ENCODE data around the gene LCAT.
A peak's percentile ranks its signal among the peaks of the same experiment; 100 is the strongest.

LCAT gene

DNA sequence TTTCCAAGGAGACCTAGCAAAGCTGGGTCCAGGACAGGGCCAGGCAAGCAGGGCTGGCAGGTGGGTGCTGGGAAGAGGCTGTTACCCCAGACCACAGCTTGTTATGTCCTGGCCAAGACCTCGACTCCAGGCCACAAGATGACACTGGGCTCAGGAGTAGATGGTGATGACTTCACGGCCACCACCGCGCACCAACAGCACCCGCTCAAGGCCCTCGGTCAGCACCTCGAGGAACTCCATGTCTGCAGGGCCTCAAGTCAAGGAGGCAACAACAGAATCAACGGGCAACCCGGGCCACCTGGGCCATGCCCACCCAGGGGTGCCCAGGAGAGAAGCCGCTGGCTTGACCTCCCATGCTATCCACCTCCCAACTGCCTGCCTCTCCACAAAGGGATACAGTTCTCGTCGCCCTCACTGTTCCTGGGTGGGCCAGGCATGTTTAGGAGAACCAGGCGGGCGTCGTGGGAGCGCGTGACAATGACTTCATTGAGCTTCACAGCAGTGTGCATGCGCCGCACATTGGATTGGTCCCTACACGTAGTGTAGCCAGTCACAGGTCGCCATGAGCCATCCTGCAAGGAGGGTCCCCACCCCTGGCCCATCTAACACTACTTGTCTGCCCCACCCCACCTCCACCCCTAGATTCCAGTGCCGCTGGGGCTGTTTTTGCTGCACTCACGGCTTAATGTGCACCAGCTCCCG is 921 bp upstream of the LCAT start:
- Histone ChIP-seq H3K36me3 (replicated peaks; ENCODE audit: low read depth, low read length) (peaks cover 37% of the 10 kb centered on the region), H3K4me1 (ENCODE audit: low read length) (no peaks in the 10 kb centered on the region), H3K4me3 (ENCODE audit: low read length) (no peak overlapping the region), H3K9ac (ENCODE audit: low read length) (no peak overlapping the region), H3K27ac (ENCODE audit: low read length) (no peak overlapping the region), H3K4me2 (ENCODE audit: low read length) (no peak overlapping the region), H3K27me3 (ENCODE audit: low read depth, low read length) (no peaks in the 10 kb centered on the region), H2AFZ (ENCODE audit: low read depth, low read length) (no peak overlapping the region), H3K79me2 (ENCODE audit: low read length) (no peaks in the 10 kb centered on the region; the same call in 1 of the 2 replicates), H3K9me3 (ENCODE audit: insufficient read depth, low read length) (no peaks in the 10 kb centered on the region), H4K20me1 (ENCODE audit: insufficient read depth, low read length) (peaks cover 18% of the 10 kb centered on the region; the same call in 1 of the 2 replicates)
- TF ChIP-seq, protein P1, sequence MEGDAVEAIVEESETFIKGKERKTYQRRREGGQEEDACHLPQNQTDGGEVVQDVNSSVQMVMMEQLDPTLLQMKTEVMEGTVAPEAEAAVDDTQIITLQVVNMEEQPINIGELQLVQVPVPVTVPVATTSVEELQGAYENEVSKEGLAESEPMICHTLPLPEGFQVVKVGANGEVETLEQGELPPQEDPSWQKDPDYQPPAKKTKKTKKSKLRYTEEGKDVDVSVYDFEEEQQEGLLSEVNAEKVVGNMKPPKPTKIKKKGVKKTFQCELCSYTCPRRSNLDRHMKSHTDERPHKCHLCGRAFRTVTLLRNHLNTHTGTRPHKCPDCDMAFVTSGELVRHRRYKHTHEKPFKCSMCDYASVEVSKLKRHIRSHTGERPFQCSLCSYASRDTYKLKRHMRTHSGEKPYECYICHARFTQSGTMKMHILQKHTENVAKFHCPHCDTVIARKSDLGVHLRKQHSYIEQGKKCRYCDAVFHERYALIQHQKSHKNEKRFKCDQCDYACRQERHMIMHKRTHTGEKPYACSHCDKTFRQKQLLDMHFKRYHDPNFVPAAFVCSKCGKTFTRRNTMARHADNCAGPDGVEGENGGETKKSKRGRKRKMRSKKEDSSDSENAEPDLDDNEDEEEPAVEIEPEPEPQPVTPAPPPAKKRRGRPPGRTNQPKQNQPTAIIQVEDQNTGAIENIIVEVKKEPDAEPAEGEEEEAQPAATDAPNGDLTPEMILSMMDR (IDR thresholded peaks at IDR 0.05; ENCODE audit: low read depth, low read length), result no peak
- no peak for TF ChIP-seq EZH2phosphoT487 (IDR thresholded peaks at IDR 0.05; ENCODE audit: low read depth)

DNA sequence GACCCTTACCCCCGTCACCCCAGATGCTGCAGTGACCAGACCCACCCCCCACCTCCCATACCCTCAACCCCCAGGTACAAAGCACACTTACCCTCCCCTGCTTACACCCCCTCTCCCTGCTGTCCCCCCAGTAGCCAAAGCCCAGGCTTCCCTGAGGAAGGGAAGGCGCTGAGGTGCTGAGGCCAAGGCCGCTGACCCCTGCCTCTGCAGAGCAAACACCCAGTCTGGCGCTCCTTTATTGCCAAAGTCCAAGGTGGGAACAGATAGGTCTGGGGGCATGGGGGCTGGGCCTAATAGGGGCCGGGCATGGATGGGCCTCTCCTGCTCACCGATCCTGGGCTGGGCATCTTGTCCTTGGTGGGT is 683 bp downstream of the LCAT start:
- Histone ChIP-seq H3K27ac (ENCODE audit: low read length) (no peak overlapping the region), H3K9me3 (ENCODE audit: insufficient read depth, low read length) (no peaks in the 10 kb centered on the region), H4K20me1 (ENCODE audit: insufficient read depth, low read length) (peaks cover 18% of the 10 kb centered on the region; the same call in 1 of the 2 replicates), H2AFZ (ENCODE audit: low read depth, low read length) (no peak overlapping the region), H3K4me2 (ENCODE audit: low read length) (no peak overlapping the region), H3K27me3 (ENCODE audit: low read depth, low read length) (no peaks in the 10 kb centered on the region), H3K9ac (ENCODE audit: low read length) (no peak overlapping the region), H3K4me3 (ENCODE audit: low read length) (no peak overlapping the region), H3K79me2 (ENCODE audit: low read length) (peaks cover 6% of the 10 kb centered on the region; the same call in 1 of the 2 replicates), H3K36me3 (replicated peaks; ENCODE audit: low read depth, low read length) (peaks cover 37% of the 10 kb centered on the region), H3K4me1 (ENCODE audit: low read length) (no peaks in the 10 kb centered on the region)
- TF ChIP-seq, protein P1 (IDR thresholded peaks at IDR 0.05; ENCODE audit: low read depth, low read length), result no peak
- TF ChIP-seq EZH2phosphoT487 (IDR thresholded peaks at IDR 0.05; ENCODE audit: low read depth), result no peak

DNA sequence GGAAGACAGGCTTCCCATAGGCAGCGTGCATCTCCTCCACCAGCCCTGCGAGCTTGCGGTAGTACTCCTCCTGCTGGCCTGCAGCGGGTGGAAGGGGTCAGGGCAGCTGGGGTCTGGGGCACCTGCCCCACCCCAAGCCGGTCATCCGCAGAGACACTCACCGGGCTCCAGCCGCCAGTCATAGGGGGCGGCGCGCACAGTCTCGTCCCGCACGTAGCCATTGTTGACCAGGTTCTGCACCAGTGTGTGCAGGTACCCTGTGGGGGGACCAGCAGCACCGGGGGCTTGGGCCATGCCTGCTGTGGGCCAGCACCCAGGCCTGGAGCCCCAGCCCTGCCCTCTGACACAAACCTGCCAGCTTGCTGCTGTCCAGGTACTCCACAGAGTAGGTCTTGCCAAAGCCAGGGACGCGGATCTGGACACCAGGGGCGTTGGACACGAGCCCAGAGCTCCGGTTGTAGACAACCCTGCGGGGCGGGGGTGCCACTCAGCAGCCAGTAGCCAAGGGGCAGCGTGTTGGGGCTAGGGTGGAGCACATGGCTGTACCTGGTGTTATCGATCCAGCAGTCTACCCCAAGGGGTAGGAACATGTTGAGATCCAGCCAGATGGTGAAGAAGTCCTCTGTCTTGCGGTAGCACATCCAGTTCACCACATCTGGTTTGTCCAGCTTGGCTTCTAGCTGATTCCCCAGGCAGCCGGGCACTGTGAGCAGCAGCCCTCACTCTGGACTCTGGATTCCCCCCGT is 1.2 kb downstream of the LCAT start:
- Histone ChIP-seq H3K27ac (ENCODE audit: low read length) (no peak overlapping the region), H3K9ac (ENCODE audit: low read length) (no peak overlapping the region), H3K27me3 (ENCODE audit: low read depth, low read length) (no peaks in the 10 kb centered on the region), H3K9me3 (ENCODE audit: insufficient read depth, low read length) (no peaks in the 10 kb centered on the region), H3K4me2 (ENCODE audit: low read length) (no peak overlapping the region), H4K20me1 (ENCODE audit: insufficient read depth, low read length) (peaks cover 18% of the 10 kb centered on the region; the same call in 1 of the 2 replicates), H3K36me3 (replicated peaks; ENCODE audit: low read depth, low read length) (peaks cover 34% of the 10 kb centered on the region), H2AFZ (ENCODE audit: low read depth, low read length) (no peak overlapping the region), H3K4me1 (ENCODE audit: low read length) (no peaks in the 10 kb centered on the region), H3K4me3 (ENCODE audit: low read length) (no peak overlapping the region), H3K79me2 (ENCODE audit: low read length) (peaks cover 10% of the 10 kb centered on the region)
- TF ChIP-seq EZH2phosphoT487 (IDR thresholded peaks at IDR 0.05; ENCODE audit: low read depth), result no peak
- TF ChIP-seq, protein P1 (IDR thresholded peaks at IDR 0.05; ENCODE audit: low read depth, low read length), result no peak

DNA sequence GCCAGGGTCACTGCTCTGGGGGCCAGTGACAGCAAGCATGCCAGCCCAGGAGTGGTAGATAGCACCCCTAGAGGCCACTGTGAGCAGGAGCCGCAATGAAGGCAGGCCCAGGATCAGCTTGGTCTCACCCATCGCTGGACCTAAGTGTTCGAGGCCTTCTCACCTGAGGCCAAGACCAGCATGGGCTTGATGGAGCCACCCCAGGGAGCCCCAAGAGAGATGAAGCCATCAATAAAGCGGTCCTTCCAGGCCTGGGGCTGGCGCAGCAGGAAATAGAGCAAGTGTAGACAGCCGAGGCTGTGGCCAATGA is 1.8 kb downstream of the LCAT start:
- H4K20me1 ChIP-seq (ENCODE audit: insufficient read depth, low read length), result peaks cover 18% of the 10 kb centered on the region; the same call in 1 of the 2 replicates
- H2AFZ ChIP-seq (ENCODE audit: low read depth, low read length), result no peak overlapping the region
- H3K27me3 ChIP-seq (ENCODE audit: low read depth, low read length), result no peaks in the 10 kb centered on the region
- H3K9ac ChIP-seq (ENCODE audit: low read length), result no peak overlapping the region
- H3K4me3 ChIP-seq (ENCODE audit: low read length), result no peak overlapping the region
- TF ChIP-seq EZH2phosphoT487 (IDR thresholded peaks at IDR 0.05; ENCODE audit: low read depth), result no peak
- TF ChIP-seq, protein P1 (IDR thresholded peaks at IDR 0.05; ENCODE audit: low read depth, low read length), result peak; percentile 74
- no peak overlapping the region for H3K27ac ChIP-seq (ENCODE audit: low read length)
- H3K4me2 ChIP-seq (ENCODE audit: low read length), result no peak overlapping the region
- H3K36me3 ChIP-seq (replicated peaks; ENCODE audit: low read depth, low read length), result peaks cover 35% of the 10 kb centered on the region
- H3K79me2 ChIP-seq (ENCODE audit: low read length), result peaks cover 15% of the 10 kb centered on the region
- peaks cover 5% of the 10 kb centered on the region for H3K4me1 ChIP-seq (ENCODE audit: low read length)
- H3K9me3 ChIP-seq (ENCODE audit: insufficient read depth, low read length), result no peaks in the 10 kb centered on the region
